ENCODE data around the gene GOLGA5.

GOLGA5 gene

DNA sequence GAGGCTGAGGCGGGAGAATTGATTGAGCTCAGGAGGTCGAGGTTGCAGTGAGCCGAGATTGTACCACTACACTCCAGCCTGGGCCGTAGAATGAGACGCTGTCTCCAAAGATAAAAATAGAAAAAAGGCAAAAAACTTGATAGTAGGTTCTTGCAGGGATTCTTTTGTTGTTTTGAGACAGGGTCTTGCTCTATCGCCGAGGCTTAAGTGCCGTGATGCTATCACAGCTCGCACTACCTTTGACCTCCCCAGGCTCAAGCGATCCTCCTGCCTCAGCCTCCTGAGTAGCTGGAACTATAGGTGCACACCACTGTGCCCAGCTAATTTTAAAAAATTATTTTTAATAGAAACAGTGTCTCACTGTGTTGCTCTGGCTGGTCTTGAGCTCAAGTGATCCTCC is 4.7 kb downstream of the GOLGA5 start:
- Histone ChIP-seq H3K23ac (ENCODE audit: low read depth, low read length, poor library complexity) (no peak overlapping the region), H3K14ac (ENCODE audit: low read length) (no peak overlapping the region), H3K9ac (ENCODE audit: low read depth, low read length, poor library complexity) (no peak overlapping the region), H2BK5ac (ENCODE audit: low read length) (no peak overlapping the region), H2AK5ac (ENCODE audit: low read depth, low read length) (no peak overlapping the region), H3K36me3 (replicated peaks in 1 of 2; ENCODE audit: control insufficient read depth in 2 of 2, insufficient read depth in 2 of 2, low read length in 2 of 2) (peaks cover 8 to 56% of the 10 kb centered on the region in 2 donors), H2AFZ (ENCODE audit: low read length) (no peak overlapping the region), H3K18ac (ENCODE audit: low read length) (no peak overlapping the region), H3K9me3 (replicated peaks in 1 of 2; ENCODE audit: control insufficient read depth in 2 of 2, insufficient read depth in 1 of 2, low read depth in 1 of 2, low read length in 2 of 2) (no peaks in the 10 kb centered on the region), H3K4me2 (ENCODE audit: insufficient read depth, low read length, poor library complexity, severe bottlenecking) (no peak overlapping the region), H3K79me1 (ENCODE audit: low read depth, low read length) (peaks cover 5% of the 10 kb centered on the region), H2BK12ac (ENCODE audit: low read length) (no peak overlapping the region), H3K4me1 (ENCODE audit: control insufficient read depth in 2 of 2, insufficient read depth in 1 of 2, low read depth in 1 of 2, low read length in 2 of 2) (no peaks in the 10 kb centered on the region), H3K27me3 (ENCODE audit: control insufficient read depth in 3 of 3, insufficient read depth in 3 of 3, low read depth in 1 of 3, low read length in 3 of 3) (no peaks in the 10 kb centered on the region), H2BK120ac (ENCODE audit: low read depth, low read length) (no peak overlapping the region), H3K27ac (replicated peaks; ENCODE audit: low read length) (no peak overlapping the region), H3K4me3 (ENCODE audit: low read length in 2 of 2) (no peak overlapping the region), H4K91ac (ENCODE audit: low read depth, low read length, poor library complexity) (no peak overlapping the region), H3K4ac (ENCODE audit: low read length) (no peak overlapping the region), H2BK15ac (ENCODE audit: low read length) (no peak overlapping the region), H4K8ac (ENCODE audit: low read depth, low read length) (no peak overlapping the region)
- no peak for DNase-seq (ENCODE audit: low spot score)
- no CpG with 5 or more reads among the region's 10 CpGs for WGBS, 2 donors (ENCODE audit: extremely low coverage in 2 of 2, insufficient read length in 2 of 2, insufficient replicate concordance in 1 of 2)

- Histone ChIP-seq H3K4me3 (ENCODE audit: low read length in 2 of 2) (no peak overlapping the region), H2BK12ac (ENCODE audit: low read length) (no peak overlapping the region), H3K4me1 (ENCODE audit: control insufficient read depth in 2 of 2, insufficient read depth in 1 of 2, low read depth in 1 of 2, low read length in 2 of 2) (no peaks in the 10 kb centered on the region), H4K91ac (ENCODE audit: low read depth, low read length, poor library complexity) (no peak overlapping the region), H2AFZ (ENCODE audit: low read length) (no peak overlapping the region), H3K23ac (ENCODE audit: low read depth, low read length, poor library complexity) (no peak overlapping the region), H3K18ac (ENCODE audit: low read length) (no peak overlapping the region), H2BK5ac (ENCODE audit: low read length) (no peak overlapping the region), H3K27ac (replicated peaks; ENCODE audit: low read length) (no peak overlapping the region), H4K8ac (ENCODE audit: low read depth, low read length) (no peak overlapping the region), H3K9me3 (replicated peaks in 1 of 2; ENCODE audit: control insufficient read depth in 2 of 2, insufficient read depth in 1 of 2, low read depth in 1 of 2, low read length in 2 of 2) (no peaks in the 10 kb centered on the region), H2AK5ac (ENCODE audit: low read depth, low read length) (no peak overlapping the region), H3K9ac (ENCODE audit: low read depth, low read length, poor library complexity) (no peak overlapping the region), H3K79me1 (ENCODE audit: low read depth, low read length) (peaks cover 2% of the 10 kb centered on the region), H3K4ac (ENCODE audit: low read length) (no peak overlapping the region), H3K27me3 (ENCODE audit: control insufficient read depth in 3 of 3, insufficient read depth in 3 of 3, low read depth in 1 of 3, low read length in 3 of 3) (no peaks in the 10 kb centered on the region), H3K36me3 (replicated peaks in 1 of 2; ENCODE audit: control insufficient read depth in 2 of 2, insufficient read depth in 2 of 2, low read length in 2 of 2) (peaks cover 8 to 60% of the 10 kb centered on the region in 2 donors), H2BK15ac (ENCODE audit: low read length) (no peak overlapping the region), H2BK120ac (ENCODE audit: low read depth, low read length) (no peak overlapping the region), H3K14ac (ENCODE audit: low read length) (no peak overlapping the region), H3K4me2 (ENCODE audit: insufficient read depth, low read length, poor library complexity, severe bottlenecking) (no peak overlapping the region)
- DNase-seq (ENCODE audit: low spot score): no peak
- no CpG with 5 or more reads among the region's 1 CpG for WGBS, 2 donors (ENCODE audit: extremely low coverage in 2 of 2, insufficient read length in 2 of 2, insufficient replicate concordance in 1 of 2)
Measured at GRCh38 chr14:92800012-92800411, 5.9 kb downstream of the GOLGA5 start.

- no CpG with 5 or more reads among the region's 3 CpGs for WGBS, 2 donors (ENCODE audit: extremely low coverage in 2 of 2, insufficient read length in 2 of 2, insufficient replicate concordance in 1 of 2)
- no peaks in the 10 kb centered on the region for H3K4me1 ChIP-seq (ENCODE audit: control insufficient read depth in 2 of 2, insufficient read depth in 1 of 2, low read depth in 1 of 2, low read length in 2 of 2)
- no peak overlapping the region for H2BK120ac ChIP-seq (ENCODE audit: low read depth, low read length)
- no peak overlapping the region for H3K18ac ChIP-seq (ENCODE audit: low read length)
- DNase-seq (ENCODE audit: low spot score): no peak
- H3K23ac ChIP-seq (ENCODE audit: low read depth, low read length, poor library complexity): no peak overlapping the region
- H3K4me2 ChIP-seq (ENCODE audit: insufficient read depth, low read length, poor library complexity, severe bottlenecking): no peak overlapping the region
- H2BK5ac ChIP-seq (ENCODE audit: low read length): no peak overlapping the region
- H3K27me3 ChIP-seq (ENCODE audit: control insufficient read depth in 3 of 3, insufficient read depth in 3 of 3, low read depth in 1 of 3, low read length in 3 of 3): no peaks in the 10 kb centered on the region
- H3K9me3 ChIP-seq (replicated peaks in 1 of 2; ENCODE audit: control insufficient read depth in 2 of 2, insufficient read depth in 1 of 2, low read depth in 1 of 2, low read length in 2 of 2): no peaks in the 10 kb centered on the region
- no peak overlapping the region for H3K4me3 ChIP-seq (ENCODE audit: low read length in 2 of 2)
- H2BK15ac ChIP-seq (ENCODE audit: low read length): no peak overlapping the region
- H3K79me1 ChIP-seq (ENCODE audit: low read depth, low read length): peaks cover 2% of the 10 kb centered on the region
- H3K14ac ChIP-seq (ENCODE audit: low read length): no peak overlapping the region
- no peak overlapping the region for H3K9ac ChIP-seq (ENCODE audit: low read depth, low read length, poor library complexity)
- H2BK12ac ChIP-seq (ENCODE audit: low read length): no peak overlapping the region
- no peak overlapping the region for H3K4ac ChIP-seq (ENCODE audit: low read length)
- H3K27ac ChIP-seq (replicated peaks; ENCODE audit: low read length): no peak overlapping the region
- no peak overlapping the region for H2AFZ ChIP-seq (ENCODE audit: low read length)
- H3K36me3 ChIP-seq (replicated peaks in 1 of 2; ENCODE audit: control insufficient read depth in 2 of 2, insufficient read depth in 2 of 2, low read length in 2 of 2): peaks cover 8 to 60% of the 10 kb centered on the region in 2 donors
- H4K8ac ChIP-seq (ENCODE audit: low read depth, low read length): no peak overlapping the region
- H4K91ac ChIP-seq (ENCODE audit: low read depth, low read length, poor library complexity): no peak overlapping the region
- no peak overlapping the region for H2AK5ac ChIP-seq (ENCODE audit: low read depth, low read length)
Measured at GRCh38 chr14:92800525-92800924, 6.4 kb downstream of the GOLGA5 start.

DNA sequence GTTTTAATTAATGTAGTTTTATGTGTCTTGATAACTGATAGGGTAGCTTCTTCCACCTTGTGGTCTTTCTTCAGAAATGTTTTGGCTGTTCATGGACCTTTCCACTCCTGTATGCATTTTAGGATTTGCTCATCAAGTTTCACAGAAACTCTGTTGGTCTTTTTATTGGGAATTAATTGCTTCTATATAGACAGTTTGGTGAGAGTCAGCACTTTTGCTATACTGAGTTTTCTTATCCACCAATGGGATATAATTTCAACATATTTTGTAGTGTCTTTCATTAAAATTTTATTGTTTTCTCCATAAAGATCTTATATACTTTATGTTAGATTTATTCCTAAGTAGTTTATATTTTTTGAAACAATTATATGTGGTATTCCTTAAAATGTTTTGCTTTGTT is 7.8 kb downstream of the GOLGA5 start:
- Histone ChIP-seq H3K4me3 (ENCODE audit: low read length in 2 of 2) (no peak overlapping the region), H2AFZ (ENCODE audit: low read length) (no peak overlapping the region), H4K91ac (ENCODE audit: low read depth, low read length, poor library complexity) (no peak overlapping the region), H2BK120ac (ENCODE audit: low read depth, low read length) (no peak overlapping the region), H3K27me3 (ENCODE audit: control insufficient read depth in 3 of 3, insufficient read depth in 3 of 3, low read depth in 1 of 3, low read length in 3 of 3) (no peaks in the 10 kb centered on the region), H2BK15ac (ENCODE audit: low read length) (no peak overlapping the region), H3K4ac (ENCODE audit: low read length) (no peak overlapping the region), H3K4me1 (ENCODE audit: control insufficient read depth in 2 of 2, insufficient read depth in 1 of 2, low read depth in 1 of 2, low read length in 2 of 2) (no peaks in the 10 kb centered on the region), H3K36me3 (replicated peaks in 1 of 2; ENCODE audit: control insufficient read depth in 2 of 2, insufficient read depth in 2 of 2, low read length in 2 of 2) (peaks cover 11 to 69% of the 10 kb centered on the region in 2 donors), H3K18ac (ENCODE audit: low read length) (no peak overlapping the region), H3K9me3 (replicated peaks in 1 of 2; ENCODE audit: control insufficient read depth in 2 of 2, insufficient read depth in 1 of 2, low read depth in 1 of 2, low read length in 2 of 2) (no peaks in the 10 kb centered on the region), H3K9ac (ENCODE audit: low read depth, low read length, poor library complexity) (no peak overlapping the region), H4K8ac (ENCODE audit: low read depth, low read length) (no peak overlapping the region), H3K27ac (replicated peaks; ENCODE audit: low read length) (no peak overlapping the region), H2BK5ac (ENCODE audit: low read length) (no peak overlapping the region), H2AK5ac (ENCODE audit: low read depth, low read length) (no peak overlapping the region), H3K4me2 (ENCODE audit: insufficient read depth, low read length, poor library complexity, severe bottlenecking) (no peak overlapping the region), H3K79me1 (ENCODE audit: low read depth, low read length) (peaks cover 2% of the 10 kb centered on the region), H2BK12ac (ENCODE audit: low read length) (no peak overlapping the region), H3K14ac (ENCODE audit: low read length) (no peak overlapping the region), H3K23ac (ENCODE audit: low read depth, low read length, poor library complexity) (no peak overlapping the region)
- DNase-seq (ENCODE audit: low spot score): no peak
